Natural killer cell (primary cell): Measurements from ENCODE around the gene MOCOS. TPM values are rescaled to one million over a fixed set of nuclear protein-coding genes. Genes with fewer than 3 reads are reported as not detected.

Experiments used
- ATAC-seq, 3 donors: fragments of 150-1000 bp in 2 of 3; fragments of 200-7000 bp in 1 of 3; cut with Tn5 transposase; 1 replicate in 1 of 3; 2 replicates in 2 of 3; pipeline ENCODE4 v1.10.0; 2021; ENCODE audit warnings: mild to moderate bottlenecking in 2 of 3, moderate library complexity in 2 of 3
- DNase-seq, 2 donors: peaks; one replicate each; pipeline versions ENCODE4 v3.0.0 to v3.0.0-alpha.2; 2013 to 2021; ENCODE audit warnings: mixed read lengths in 1 of 2
- H3K27ac ChIP-seq: one replicate; pipeline ENCODE4 v1.5.1; 2013; ENCODE audit warnings: mild to moderate bottlenecking, low read length
- H3K27me3 ChIP-seq: one replicate; pipeline ENCODE4 v1.6.1; 2013; ENCODE audit warnings: low read length; ENCODE audit not compliant: control insufficient read depth, insufficient read depth
- H3K36me3 ChIP-seq: one replicate; pipeline ENCODE4 v1.6.1; 2013; ENCODE audit warnings: low read length; ENCODE audit not compliant: control insufficient read depth, insufficient read depth
- H3K4me1 ChIP-seq: one replicate; pipeline ENCODE4 v1.6.1; 2013; ENCODE audit warnings: low read length; ENCODE audit not compliant: control insufficient read depth, insufficient read depth
- H3K4me3 ChIP-seq: one replicate; pipeline ENCODE4 v1.5.1; 2013; ENCODE audit warnings: low read length
- H3K9me3 ChIP-seq: one replicate; pipeline ENCODE4 v1.6.1; 2013; ENCODE audit warnings: low read length; ENCODE audit not compliant: control insufficient read depth, insufficient read depth
- H3K27ac Mint-ChIP-seq, 2 donors: one replicate each; pipeline ENCODE4 v1.8.0; 2022; ENCODE audit warnings: mild to moderate bottlenecking in 2 of 2, mixed read lengths in 2 of 2, moderate library complexity in 1 of 2
- H3K27me3 Mint-ChIP-seq, 2 donors: one replicate each; pipeline ENCODE4 v1.8.0; 2022; ENCODE audit warnings: low read depth in 2 of 2, mixed read lengths in 2 of 2
- H3K36me3 Mint-ChIP-seq: one replicate; pipeline ENCODE4 v1.8.0; 2022; ENCODE audit warnings: mixed read lengths
- H3K4me1 Mint-ChIP-seq, 2 donors: one replicate each; pipeline ENCODE4 v1.8.0; 2022; ENCODE audit warnings: mixed read lengths in 2 of 2
- H3K4me3 Mint-ChIP-seq: one replicate; pipeline ENCODE4 v1.8.0; 2022; ENCODE audit warnings: mild to moderate bottlenecking, moderate library complexity, mixed read lengths
- H3K9me3 Mint-ChIP-seq, 2 donors: one replicate each; pipeline ENCODE4 v1.8.0; 2022; ENCODE audit warnings: mixed read lengths in 2 of 2
- WGBS: methylation state at CpG from one replicate; pipeline ENCODE4 v1.1.7; 2013; ENCODE audit warnings: missing lambda C conversion rate; ENCODE audit not compliant: insufficient coverage; 5-methylcytosine and 5-hydroxymethylcytosine counted together
- intact Hi-C: fragments of 100-400 bp; cut with micrococcal nuclease; formaldehyde crosslinking; loops from one replicate; pipeline ENCODE4 v1.14.2; 2022
- total RNA-seq, 4 donors: library from RNA; stranded (reverse); fragments of 120-200 nt in 1 of 4; gene quantifications; one replicate each; pipeline versions ENCODE4 v1.2.3 to v1.2.4, GENCODE V29; 2013 to 2022
- TF ChIP-seq, protein P1 (sequence below): fragments of 200-600 bp; IDR thresholded peaks from one replicate; pipeline ENCODE4 v1.8.0; 2022; ENCODE audit warnings: antibody characterized with exemption

The MOCOS gene
- total RNA-seq, 3 donors from 2014 or later (not counting 1 experiment from before 2014, with no cell fraction given), result 0.10 to 0.24 (median 0.16) TPM

- DNase-seq (no peak), ATAC-seq (no peak)
- Histone ChIP-seq H3K36me3 (no peaks in the 10 kb centered on the region), H3K27me3 (peaks cover 6% of the 10 kb centered on the region), H3K4me1 (peaks cover 16% of the 10 kb centered on the region), H3K27ac (no peak overlapping the region), H3K4me3 (no peak overlapping the region), H3K9me3 (no peaks in the 10 kb centered on the region)
- no peaks in the 10 kb centered on the region for H3K9me3 Mint-ChIP-seq
- H3K36me3 Mint-ChIP-seq, result no peaks in the 10 kb centered on the region
- intact Hi-C loops, result loop anchor here (2.0 kb wide), 1 partner anchor 56 kb away; the partner anchor contains the start of genes ELP2 and SLC39A6
- peaks cover 7 to 13% of the 10 kb centered on the region in 2 donors for H3K4me1 Mint-ChIP-seq
- WGBS, result 83% methylated on average over 2 of the region's 3 CpGs
- peaks cover 17 to 24% of the 10 kb centered on the region in 2 donors for H3K27me3 Mint-ChIP-seq
- no peak overlapping the region for H3K27ac Mint-ChIP-seq
- TF ChIP-seq, protein P1, sequence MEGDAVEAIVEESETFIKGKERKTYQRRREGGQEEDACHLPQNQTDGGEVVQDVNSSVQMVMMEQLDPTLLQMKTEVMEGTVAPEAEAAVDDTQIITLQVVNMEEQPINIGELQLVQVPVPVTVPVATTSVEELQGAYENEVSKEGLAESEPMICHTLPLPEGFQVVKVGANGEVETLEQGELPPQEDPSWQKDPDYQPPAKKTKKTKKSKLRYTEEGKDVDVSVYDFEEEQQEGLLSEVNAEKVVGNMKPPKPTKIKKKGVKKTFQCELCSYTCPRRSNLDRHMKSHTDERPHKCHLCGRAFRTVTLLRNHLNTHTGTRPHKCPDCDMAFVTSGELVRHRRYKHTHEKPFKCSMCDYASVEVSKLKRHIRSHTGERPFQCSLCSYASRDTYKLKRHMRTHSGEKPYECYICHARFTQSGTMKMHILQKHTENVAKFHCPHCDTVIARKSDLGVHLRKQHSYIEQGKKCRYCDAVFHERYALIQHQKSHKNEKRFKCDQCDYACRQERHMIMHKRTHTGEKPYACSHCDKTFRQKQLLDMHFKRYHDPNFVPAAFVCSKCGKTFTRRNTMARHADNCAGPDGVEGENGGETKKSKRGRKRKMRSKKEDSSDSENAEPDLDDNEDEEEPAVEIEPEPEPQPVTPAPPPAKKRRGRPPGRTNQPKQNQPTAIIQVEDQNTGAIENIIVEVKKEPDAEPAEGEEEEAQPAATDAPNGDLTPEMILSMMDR, result no peak
- H3K4me3 Mint-ChIP-seq, result peak overlapping the region; percentile 6
These were observed 2.1 kb upstream of the MOCOS start for GRCh38 chr18:36185157-36185556.

GRCh38 chr18:36185901-36186460 lies 1.3 kb upstream of the MOCOS start:
- intact Hi-C loops, result loop anchor here (2.0 kb wide), 1 partner anchor 57 kb away; the partner anchor contains the start of genes ELP2 and SLC39A6
- ATAC-seq, result no peak
- Histone ChIP-seq H3K9me3 (no peaks in the 10 kb centered on the region), H3K4me3 (no peak overlapping the region), H3K27ac (no peak overlapping the region), H3K36me3 (no peaks in the 10 kb centered on the region), H3K27me3 (peaks cover 6% of the 10 kb centered on the region), H3K4me1 (peaks cover 16% of the 10 kb centered on the region)
- Mint-ChIP-seq H3K27ac (no peak overlapping the region), H3K9me3 (no peaks in the 10 kb centered on the region), H3K36me3 (no peaks in the 10 kb centered on the region), H3K27me3 (peaks cover 17 to 26% of the 10 kb centered on the region in 2 donors), H3K4me1 (peaks cover 7 to 13% of the 10 kb centered on the region in 2 donors), H3K4me3 (peak overlapping the region; percentile 83)
- TF ChIP-seq, protein P1, result no peak
- no peak for DNase-seq
- WGBS, result 96% methylated on average over 18 of the region's 18 CpGs

GRCh38 chr18:36186461-36187192 lies 670 bp upstream of the MOCOS start:
- peak overlapping the region; percentile 80 for H3K4me3 ChIP-seq
- Mint-ChIP-seq H3K27me3 (peaks cover 17 to 27% of the 10 kb centered on the region in 2 donors), H3K4me1 (peaks cover 7 to 13% of the 10 kb centered on the region in 2 donors), H3K27ac (peak overlapping the region in 1 of 2 donors; percentile 48), H3K36me3 (no peaks in the 10 kb centered on the region), H3K4me3 (peak overlapping the region; percentile 83), H3K9me3 (no peaks in the 10 kb centered on the region)
- H3K9me3 ChIP-seq, result no peaks in the 10 kb centered on the region
- peaks cover 6% of the 10 kb centered on the region for H3K27me3 ChIP-seq
- TF ChIP-seq, protein P1, result no peak
- WGBS, result 16% methylated on average over 47 of the region's 47 CpGs
- peaks cover 16% of the 10 kb centered on the region for H3K4me1 ChIP-seq
- no peak overlapping the region for H3K27ac ChIP-seq
- ATAC-seq (peak in 2 of 3 donors; percentile 19 to 39), DNase-seq (peak in 1 of 2 donors; percentile 30)
- H3K36me3 ChIP-seq, result no peaks in the 10 kb centered on the region
- intact Hi-C loops, result no loop called here
